CD14-positive monocyte (primary cell): ENCODE data around the gene AGT. TPM values are rescaled to one million over a fixed set of nuclear protein-coding genes. Genes with fewer than 3 reads are reported as not detected.

Source experiments
- DNase-seq, 3 donors: peaks; one replicate each; pipeline ENCODE4 v3.0.0-alpha.2; 2011 to 2022
- H2AFZ ChIP-seq: 2 replicates; pipeline ENCODE4 v1.6.0; 2012; ENCODE audit warnings: mild to moderate bottlenecking, low read depth, low read length, inconsistent platforms; ENCODE audit not compliant: insufficient read depth, poor library complexity, severe bottlenecking
- H3K27ac ChIP-seq, 2 donors: 1 replicate in 1 of 2; 2 replicates in 1 of 2; pipeline ENCODE4 v1.5.1; 2012 to 2013; ENCODE audit warnings: low read length in 2 of 2, control low read depth in 1 of 2, inconsistent platforms in 1 of 2, low read depth in 1 of 2, mild to moderate bottlenecking in 1 of 2
- H3K27me3 ChIP-seq, 2 donors: one replicate each; pipeline versions ENCODE4 v1.6.0 to v1.6.1; 2011 to 2013; ENCODE audit warnings: low read length in 2 of 2; ENCODE audit not compliant: control insufficient read depth in 2 of 2, insufficient read depth in 2 of 2
- H3K36me3 ChIP-seq, 2 donors: replicated peaks in 1 of 2; 1 replicate in 1 of 2; 2 replicates in 1 of 2; pipeline versions ENCODE4 v1.5.1 to v1.6.1; 2012 to 2013; ENCODE audit warnings: low read length in 2 of 2, control low read depth in 1 of 2, inconsistent platforms in 1 of 2, mild to moderate bottlenecking in 1 of 2; ENCODE audit not compliant: insufficient read depth in 2 of 2, control insufficient read depth in 1 of 2
- H3K4me1 ChIP-seq, 2 donors: 1 replicate in 1 of 2; 2 replicates in 1 of 2; pipeline versions ENCODE4 v1.5.1 to v1.6.1; 2012 to 2013; ENCODE audit warnings: low read length in 2 of 2, control low read depth in 1 of 2, inconsistent platforms in 1 of 2, mild to moderate bottlenecking in 1 of 2, moderate library complexity in 1 of 2; ENCODE audit not compliant: insufficient read depth in 2 of 2, control insufficient read depth in 1 of 2
- H3K4me2 ChIP-seq: replicated peaks from 2 replicates; pipeline ENCODE3; 2012; ENCODE audit warnings: low read length, moderate library complexity, mild to moderate bottlenecking; ENCODE audit not compliant: poor library complexity, severe bottlenecking; ENCODE audit errors: extremely low read depth
- H3K4me3 ChIP-seq, 3 experiments: fragments of 200-600 bp in 1 of 3; sonication (generic) in 1 of 3; replicated peaks in 1 of 3; 1 replicate in 2 of 3; 2 replicates in 1 of 3; pipeline ENCODE4 v1.5.1; 2011 to 2013; ENCODE audit warnings: low read length in 3 of 3, mild to moderate bottlenecking in 3 of 3, control low read depth in 2 of 3, low read depth in 2 of 3, inconsistent platforms in 1 of 3, moderate library complexity in 1 of 3
- H3K79me2 ChIP-seq: 2 replicates; pipeline ENCODE4 v1.6.0; 2012; ENCODE audit warnings: mild to moderate bottlenecking, control low read depth, inconsistent platforms, low read length, moderate library complexity; ENCODE audit not compliant: insufficient read depth
- H3K9ac ChIP-seq: 2 replicates; pipeline ENCODE4 v1.6.0; 2017; ENCODE audit warnings: low read length, mild to moderate bottlenecking; ENCODE audit not compliant: insufficient read depth, poor library complexity, severe bottlenecking
- H3K9me3 ChIP-seq, 2 donors: replicated peaks in 1 of 2; 1 replicate in 1 of 2; 2 replicates in 1 of 2; pipeline versions ENCODE4 v1.5.1 to v1.6.1; 2012 to 2013; ENCODE audit warnings: low read length in 2 of 2, control low read depth in 1 of 2; ENCODE audit not compliant: control insufficient read depth in 1 of 2, insufficient read depth in 1 of 2
- H4K20me1 ChIP-seq: 2 replicates; pipeline ENCODE4 v1.6.0; 2012; ENCODE audit warnings: mild to moderate bottlenecking, low read length, control low read depth, moderate library complexity; ENCODE audit not compliant: insufficient read depth
- H3K27ac Mint-ChIP-seq, 7 donors: one replicate each; pipeline ENCODE4 v1.8.0; 2020; ENCODE audit warnings: mild to moderate bottlenecking in 7 of 7, mixed read lengths in 7 of 7, moderate library complexity in 6 of 7, inconsistent platforms in 2 of 7
- H3K27me3 Mint-ChIP-seq, 3 donors: one replicate each; pipeline ENCODE4 v1.8.0; 2021 to 2022; ENCODE audit warnings: low read depth in 3 of 3, mild to moderate bottlenecking in 3 of 3, mixed read lengths in 3 of 3, moderate library complexity in 3 of 3, inconsistent platforms in 1 of 3
- H3K36me3 Mint-ChIP-seq, 2 donors: one replicate each; pipeline ENCODE4 v1.8.0; 2020; ENCODE audit warnings: mixed read lengths in 2 of 2, inconsistent platforms in 1 of 2, mild to moderate bottlenecking in 1 of 2
- H3K4me1 Mint-ChIP-seq: one replicate; pipeline ENCODE4 v1.8.0; 2020; ENCODE audit warnings: mild to moderate bottlenecking, mixed read lengths
- H3K4me3 Mint-ChIP-seq, 2 donors: one replicate each; pipeline ENCODE4 v1.8.0; 2020; ENCODE audit warnings: mild to moderate bottlenecking in 2 of 2, mixed read lengths in 2 of 2, moderate library complexity in 1 of 2
- H3K9me3 Mint-ChIP-seq, 7 donors: one replicate each; pipeline ENCODE4 v1.8.0; 2020 to 2022; ENCODE audit warnings: mixed read lengths in 7 of 7, mild to moderate bottlenecking in 6 of 7, moderate library complexity in 6 of 7, inconsistent platforms in 2 of 7
- CTCF ChIP-seq: fragments of 200-600 bp; IDR thresholded peaks from one replicate; pipeline ENCODE4 v1.8.0; 2022; ENCODE audit warnings: antibody characterized with exemption, mild to moderate bottlenecking
- WGBS: methylation state at CpG from one replicate; pipeline ENCODE4 v1.1.5; 2013; ENCODE audit warnings: missing lambda C conversion rate; ENCODE audit not compliant: insufficient coverage; 5-methylcytosine and 5-hydroxymethylcytosine counted together
- intact Hi-C, 2 donors: fragments of 100-400 bp; cut with micrococcal nuclease; formaldehyde crosslinking; loops; one replicate each; pipeline versions ENCODE4 v1.15.0 to v1.15.1; 2023
- polyA plus RNA-seq, 3 donors: library from polyadenylated mRNA; depleted of rRNA in 1 of 3; unstranded in 2 of 3; stranded (reverse) in 1 of 3; fragments of 300-500 nt in 2 of 3; fragments of >200 nt in 1 of 3; fragmentation: Illumina TruSeq in 2 of 3; gene quantifications; 1 replicate in 2 of 3; 2 replicates in 1 of 3; pipeline ENCODE4 v1.2.3, GENCODE V29; 2012 to 2021

Gene AGT
- polyA plus RNA-seq, 3 donors: 0.04 TPM; not detected in 2

- Histone ChIP-seq H3K4me3 (no peak overlapping the region), H3K79me2 (no peaks in the 10 kb centered on the region), H3K4me2 (no peak overlapping the region), H3K9me3 (no peaks in the 10 kb centered on the region), H3K27me3 (no peaks in the 10 kb centered on the region), H3K4me1 (no peaks in the 10 kb centered on the region), H3K9ac (no peak overlapping the region), H3K27ac (no peak overlapping the region), H3K36me3 (no peaks in the 10 kb centered on the region), H4K20me1 (no peaks in the 10 kb centered on the region), H2AFZ (no peak overlapping the region)
- Mint-ChIP-seq H3K27ac (no peak overlapping the region), H3K27me3 (peaks cover 7 to 15% (median 11%) of the 10 kb centered on the region in 3 donors), H3K9me3 (peaks cover 0 to 3% (median 0%) of the 10 kb centered on the region in 7 donors), H3K4me1 (no peaks in the 10 kb centered on the region), H3K4me3 (no peak overlapping the region), H3K36me3 (no peaks in the 10 kb centered on the region)
- intact Hi-C loops: no loop called here
- TF ChIP-seq CTCF: no peak
- DNase-seq: no peak
- WGBS: 100% methylated on average over 2 of the region's 8 CpGs
These were observed 44.9 kb upstream of the AGT start for GRCh38 chr1:230758709-230759368.

DNA sequence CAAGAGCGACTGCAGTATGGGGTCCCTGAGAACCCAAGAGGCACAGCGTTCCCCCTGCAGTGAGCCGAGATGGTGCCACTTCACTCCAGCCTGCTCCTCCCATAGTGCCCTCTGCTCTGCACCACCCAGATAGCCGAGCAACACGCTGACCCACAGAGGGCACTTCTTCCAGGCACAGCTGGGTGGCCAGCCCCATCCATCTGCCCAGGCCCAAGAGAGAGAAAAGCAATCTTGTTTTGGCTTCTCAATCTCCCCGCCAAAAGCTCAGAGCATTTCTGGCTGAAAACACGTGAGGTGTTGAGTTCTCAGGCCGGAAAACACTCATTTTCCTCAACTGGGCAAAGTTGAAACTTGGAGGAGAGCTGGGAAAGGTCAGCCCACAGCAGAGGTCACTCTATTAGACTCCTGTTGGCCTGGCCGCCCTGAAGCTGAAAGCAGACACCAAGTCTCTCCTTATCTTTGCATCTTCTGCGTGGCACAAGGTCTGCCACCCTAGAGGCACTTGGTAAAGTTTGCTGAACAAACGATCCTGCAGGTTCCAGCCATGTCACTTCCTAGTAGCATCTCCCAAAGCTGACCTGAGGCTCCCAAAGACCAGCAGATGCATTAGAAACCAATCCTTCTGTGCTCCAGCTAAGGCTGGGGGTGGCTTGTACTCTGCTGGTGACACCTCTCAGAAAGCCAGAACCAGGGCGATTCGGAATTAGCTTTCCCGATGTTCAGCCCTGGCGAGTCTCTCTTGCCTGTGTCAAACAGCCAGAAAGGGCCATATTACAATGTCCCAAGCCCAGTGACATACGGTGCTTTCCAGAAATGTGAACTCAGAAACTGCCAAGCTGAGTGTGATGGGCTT, 44.2 kb upstream of the AGT start:
- Histone ChIP-seq H3K9ac (no peak overlapping the region), H3K4me2 (no peak overlapping the region), H3K4me3 (no peak overlapping the region), H3K9me3 (no peaks in the 10 kb centered on the region), H3K27ac (no peak overlapping the region), H3K27me3 (no peaks in the 10 kb centered on the region), H2AFZ (no peak overlapping the region), H4K20me1 (no peaks in the 10 kb centered on the region), H3K79me2 (no peaks in the 10 kb centered on the region), H3K4me1 (peaks cover 0 to 6% of the 10 kb centered on the region in 2 donors), H3K36me3 (no peaks in the 10 kb centered on the region)
- H3K36me3 Mint-ChIP-seq: no peaks in the 10 kb centered on the region
- peaks cover 0 to 3% (median 0%) of the 10 kb centered on the region in 7 donors for H3K9me3 Mint-ChIP-seq
- H3K4me3 Mint-ChIP-seq: no peak overlapping the region
- WGBS: 94% methylated on average over 14 of the region's 16 CpGs
- H3K27ac Mint-ChIP-seq: peak overlapping the region in 1 of 7 donors; percentile 60
- peaks cover 7 to 15% (median 11%) of the 10 kb centered on the region in 3 donors for H3K27me3 Mint-ChIP-seq
- intact Hi-C loops: no loop called here
- DNase-seq: no peak
- peaks cover 2% of the 10 kb centered on the region for H3K4me1 Mint-ChIP-seq
- no peak for TF ChIP-seq CTCF
